Neural progenitor cell (in vitro differentiated cells): Measurements from ENCODE around the gene PTPRH. TPM values are rescaled to one million over a fixed set of nuclear protein-coding genes. Genes with fewer than 3 reads are reported as not detected.

Source experiments
- DNase-seq: peaks from one replicate; pipeline ENCODE4 v3.0.0-alpha.2; 2016; ENCODE audit warnings: low spot score
- H2AFZ ChIP-seq: fragments of 200-600 bp; sonication (generic); replicated peaks from 2 replicates; pipeline ENCODE4 v1.6.1; 2016; ENCODE audit warnings: antibody characterized with exemption
- H3F3A ChIP-seq: fragments of 200-600 bp; sonication (generic); 2 replicates; pipeline ENCODE4 v1.6.1; 2016; ENCODE audit warnings: antibody characterized with exemption, low read depth
- H3K27ac ChIP-seq: fragments of 200-600 bp; sonication (generic); 2 replicates; pipeline ENCODE4 v1.5.1; 2016; ENCODE audit warnings: mild to moderate bottlenecking
- H3K27me3 ChIP-seq: fragments of 200-600 bp; sonication (generic); 2 replicates; pipeline ENCODE4 v1.6.1; 2016; ENCODE audit warnings: mild to moderate bottlenecking, moderate library complexity
- H3K36me3 ChIP-seq: fragments of 200-600 bp; sonication (generic); 2 replicates; pipeline ENCODE4 v1.5.1; 2016
- H3K4me1 ChIP-seq: fragments of 200-600 bp; sonication (generic); 2 replicates; pipeline ENCODE4 v1.6.1; 2016; ENCODE audit warnings: mixed run types
- H3K4me2 ChIP-seq: fragments of 200-600 bp; sonication (generic); 2 replicates; pipeline ENCODE4 v1.6.1; 2016
- H3K4me3 ChIP-seq: fragments of 200-600 bp; sonication (generic); 2 replicates; pipeline ENCODE4 v1.5.1; 2016
- H3K79me2 ChIP-seq: fragments of 200-600 bp; sonication (generic); 2 replicates; pipeline ENCODE4 v1.6.1; 2016; ENCODE audit warnings: low read depth
- H3K9ac ChIP-seq: fragments of 200-600 bp; sonication (generic); 2 replicates; pipeline ENCODE4 v1.6.1; 2016
- H3K9me3 ChIP-seq: fragments of 200-600 bp; sonication (generic); 2 replicates; pipeline ENCODE4 v1.5.1; 2016; ENCODE audit warnings: low read depth
- H4K20me1 ChIP-seq: fragments of 200-600 bp; sonication (generic); 2 replicates; pipeline ENCODE4 v1.6.1; 2016; ENCODE audit warnings: low read depth
- H3K27ac Mint-ChIP-seq: 3 replicates; pipeline ENCODE4 v1.8.0; 2021; ENCODE audit warnings: mixed read lengths
- H3K27me3 Mint-ChIP-seq: 2 replicates; pipeline ENCODE4 v1.8.0; 2022; ENCODE audit warnings: low read depth, mild to moderate bottlenecking, inconsistent platforms, moderate library complexity, mixed read lengths; ENCODE audit not compliant: insufficient read depth
- H3K36me3 Mint-ChIP-seq: 3 replicates; pipeline ENCODE4 v1.8.0; 2021; ENCODE audit warnings: mixed read lengths
- H3K4me1 Mint-ChIP-seq: 3 replicates; pipeline ENCODE4 v1.8.0; 2021; ENCODE audit warnings: mixed read lengths
- H3K4me3 Mint-ChIP-seq: 3 replicates; pipeline ENCODE4 v1.8.0; 2021; ENCODE audit warnings: mild to moderate bottlenecking, moderate library complexity, mixed read lengths
- H3K9me3 Mint-ChIP-seq: 3 replicates; pipeline ENCODE4 v1.8.0; 2020; ENCODE audit warnings: mixed read lengths
- CTCF ChIP-seq: fragments of 200-600 bp; sonication (generic); IDR thresholded peaks from 2 replicates; pipeline ENCODE4 v1.5.1; 2017; ENCODE audit warnings: antibody characterized with exemption, mild to moderate bottlenecking
- EZH2 ChIP-seq: fragments of 200-600 bp; sonication (generic); IDR thresholded peaks from 2 replicates; pipeline ENCODE4 v1.6.1; 2017; ENCODE audit warnings: antibody characterized with exemption, mild to moderate bottlenecking, moderate library complexity
- EZH2phosphoT487 ChIP-seq: fragments of 200-600 bp; sonication (generic); IDR thresholded peaks from 2 replicates; pipeline ENCODE4 v1.6.1; 2017; ENCODE audit warnings: antibody characterized with exemption
- total RNA-seq: library from RNA; depleted of rRNA; stranded (reverse); fragments of >200 nt; gene quantifications from 2 replicates; pipeline ENCODE4 v1.2.3, GENCODE V29; 2015; ENCODE audit warnings: low replicate concordance

PTPRH gene
- total RNA-seq, 1 donor from 2014 or later: not detected

- peaks cover 21% of the 10 kb centered on the region for H3K4me1 Mint-ChIP-seq
- peak overlapping the region; percentile 35 for H3K27ac Mint-ChIP-seq
- no peaks in the 10 kb centered on the region for H3K9me3 ChIP-seq
- no peaks in the 10 kb centered on the region for H3K36me3 ChIP-seq
- H3K4me2 ChIP-seq: no peak overlapping the region
- no peak overlapping the region for H3K4me3 Mint-ChIP-seq
- H3K79me2 ChIP-seq: peaks cover 79% of the 10 kb centered on the region
- no peak for DNase-seq
- H3K27me3 ChIP-seq: no peaks in the 10 kb centered on the region
- H4K20me1 ChIP-seq: peaks cover 85% of the 10 kb centered on the region
- H3K4me3 ChIP-seq: no peak overlapping the region
- H3K27ac ChIP-seq: no peak overlapping the region
- no peaks in the 10 kb centered on the region for H3F3A ChIP-seq
- no peaks in the 10 kb centered on the region for H3K36me3 Mint-ChIP-seq
- H3K9ac ChIP-seq: no peak overlapping the region
- peaks cover 2% of the 10 kb centered on the region for H3K27me3 Mint-ChIP-seq
- no peaks in the 10 kb centered on the region for H3K4me1 ChIP-seq
- no peak for TF ChIP-seq CTCF
- no peak for TF ChIP-seq EZH2phosphoT487
- TF ChIP-seq EZH2: no peak
- no peak overlapping the region for H2AFZ ChIP-seq
- H3K9me3 Mint-ChIP-seq: no peaks in the 10 kb centered on the region
Measured at GRCh38 chr19:55250262-55251036, 41.1 kb upstream of the PTPRH start.

GRCh38 chr19:55249841-55250240, 40.5 kb upstream of the PTPRH start:
- no peak overlapping the region for H3K4me3 Mint-ChIP-seq
- H2AFZ ChIP-seq: no peak overlapping the region
- H3K27ac Mint-ChIP-seq: no peak overlapping the region
- no peak for DNase-seq
- peaks cover 17% of the 10 kb centered on the region for H3K4me1 Mint-ChIP-seq
- H3K4me1 ChIP-seq: no peaks in the 10 kb centered on the region
- H3F3A ChIP-seq: no peaks in the 10 kb centered on the region
- H4K20me1 ChIP-seq: peaks cover 79% of the 10 kb centered on the region
- no peaks in the 10 kb centered on the region for H3K36me3 Mint-ChIP-seq
- no peaks in the 10 kb centered on the region for H3K9me3 ChIP-seq
- H3K4me3 ChIP-seq: no peak overlapping the region
- H3K9ac ChIP-seq: no peak overlapping the region
- no peaks in the 10 kb centered on the region for H3K9me3 Mint-ChIP-seq
- no peaks in the 10 kb centered on the region for H3K27me3 ChIP-seq
- H3K79me2 ChIP-seq: peaks cover 73% of the 10 kb centered on the region
- TF ChIP-seq EZH2phosphoT487 (no peak), CTCF (no peak), EZH2 (no peak)
- H3K36me3 ChIP-seq: no peaks in the 10 kb centered on the region
- no peak overlapping the region for H3K27ac ChIP-seq
- no peak overlapping the region for H3K4me2 ChIP-seq
- H3K27me3 Mint-ChIP-seq: peaks cover 2% of the 10 kb centered on the region

- Histone ChIP-seq H4K20me1 (peaks cover 69% of the 10 kb centered on the region), H3K36me3 (no peaks in the 10 kb centered on the region), H3K27me3 (no peaks in the 10 kb centered on the region), H3K9me3 (no peaks in the 10 kb centered on the region), H2AFZ (no peak overlapping the region), H3K9ac (peak overlapping the region; percentile 27), H3K27ac (no peak overlapping the region), H3F3A (no peaks in the 10 kb centered on the region), H3K79me2 (peaks cover 62% of the 10 kb centered on the region), H3K4me3 (no peak overlapping the region), H3K4me2 (no peak overlapping the region), H3K4me1 (no peaks in the 10 kb centered on the region)
- TF ChIP-seq CTCF (no peak), EZH2 (no peak), EZH2phosphoT487 (no peak)
- Mint-ChIP-seq H3K9me3 (no peaks in the 10 kb centered on the region), H3K4me1 (peaks cover 10% of the 10 kb centered on the region), H3K36me3 (peaks cover 2% of the 10 kb centered on the region), H3K27ac (peak overlapping the region; percentile 86), H3K27me3 (peaks cover 3% of the 10 kb centered on the region), H3K4me3 (no peak overlapping the region)
- no peak for DNase-seq
Measured at GRCh38 chr19:55248704-55249103, 39.4 kb upstream of the PTPRH start.
